Adrenal gland (tissue), 5 donors: ENCODE results near the gene COL19A1.

Experiments used
- POLR2A ChIP-seq, 2 donors: fragments of 450-650 bp; IDR thresholded peaks; one replicate each; pipeline ENCODE4 v1.6.1; 2017; ENCODE audit warnings: antibody characterized with exemption in 2 of 2, mild to moderate bottlenecking in 2 of 2, moderate library complexity in 1 of 2
- TF ChIP-seq, protein P1 (sequence below), 6 experiments: fragments of 450-650 bp in 4 of 6; fragments of 200-600 bp in 2 of 6; sonication (generic) in 1 of 6; IDR thresholded peaks; 1 replicate in 5 of 6; 2 replicates in 1 of 6; pipeline versions ENCODE4 v1.5.1 to v1.8.0; 2016 to 2021; ENCODE audit warnings: antibody characterized with exemption in 6 of 6, mild to moderate bottlenecking in 2 of 6, moderate library complexity in 1 of 6
- donor health status: DM: no; HTN: no; CAD: no.

GRCh38 chr6:70166088-70166958, 300.0 kb downstream of the COL19A1 start:
- TF ChIP-seq POLR2A (IDR thresholded peaks at IDR 0.05) = no peak
- TF ChIP-seq, protein P1, sequence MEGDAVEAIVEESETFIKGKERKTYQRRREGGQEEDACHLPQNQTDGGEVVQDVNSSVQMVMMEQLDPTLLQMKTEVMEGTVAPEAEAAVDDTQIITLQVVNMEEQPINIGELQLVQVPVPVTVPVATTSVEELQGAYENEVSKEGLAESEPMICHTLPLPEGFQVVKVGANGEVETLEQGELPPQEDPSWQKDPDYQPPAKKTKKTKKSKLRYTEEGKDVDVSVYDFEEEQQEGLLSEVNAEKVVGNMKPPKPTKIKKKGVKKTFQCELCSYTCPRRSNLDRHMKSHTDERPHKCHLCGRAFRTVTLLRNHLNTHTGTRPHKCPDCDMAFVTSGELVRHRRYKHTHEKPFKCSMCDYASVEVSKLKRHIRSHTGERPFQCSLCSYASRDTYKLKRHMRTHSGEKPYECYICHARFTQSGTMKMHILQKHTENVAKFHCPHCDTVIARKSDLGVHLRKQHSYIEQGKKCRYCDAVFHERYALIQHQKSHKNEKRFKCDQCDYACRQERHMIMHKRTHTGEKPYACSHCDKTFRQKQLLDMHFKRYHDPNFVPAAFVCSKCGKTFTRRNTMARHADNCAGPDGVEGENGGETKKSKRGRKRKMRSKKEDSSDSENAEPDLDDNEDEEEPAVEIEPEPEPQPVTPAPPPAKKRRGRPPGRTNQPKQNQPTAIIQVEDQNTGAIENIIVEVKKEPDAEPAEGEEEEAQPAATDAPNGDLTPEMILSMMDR (IDR thresholded peaks at IDR 0.05) = peak; percentile 37 to 61 (median 52)
